Inferior parietal cortex (tissue), 1 donor: ENCODE data around the gene PCED1B.
"Not testable (repeated sequence)": the region's sequence is repeated elsewhere in the genome, so short reads cannot be mapped to it uniquely, and the experiment has no call there.

ENCODE experiments used
- DNase-seq: peaks from one replicate; pipeline ENCODE4 v3.0.0-alpha.2; 2016; ENCODE audit errors: extremely low spot score

PCED1B gene

GRCh38 chr12:47164724-47165439, 85.5 kb downstream of the PCED1B start:
- no peak for DNase-seq

DNA sequence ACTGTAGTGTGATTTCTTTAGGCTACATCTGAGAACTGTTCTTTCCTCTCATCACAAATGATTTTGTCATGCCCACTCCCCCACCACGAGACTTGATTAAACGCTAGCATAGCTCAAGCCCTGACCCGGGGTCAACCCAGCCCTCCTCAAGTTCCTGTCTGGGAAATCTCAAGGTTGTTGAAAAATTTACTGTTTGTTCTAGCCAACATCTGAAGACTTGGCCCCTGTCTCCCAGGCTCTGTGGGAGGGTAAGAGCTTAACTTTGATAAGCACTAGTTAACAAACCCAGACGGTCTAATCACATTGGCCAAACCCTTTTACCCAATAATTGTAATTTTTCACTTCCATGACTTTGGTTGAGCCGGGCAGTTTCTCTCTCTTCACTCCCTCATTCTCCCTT, 86.5 kb downstream of the PCED1B start:
- DNase-seq: no peak

DNA sequence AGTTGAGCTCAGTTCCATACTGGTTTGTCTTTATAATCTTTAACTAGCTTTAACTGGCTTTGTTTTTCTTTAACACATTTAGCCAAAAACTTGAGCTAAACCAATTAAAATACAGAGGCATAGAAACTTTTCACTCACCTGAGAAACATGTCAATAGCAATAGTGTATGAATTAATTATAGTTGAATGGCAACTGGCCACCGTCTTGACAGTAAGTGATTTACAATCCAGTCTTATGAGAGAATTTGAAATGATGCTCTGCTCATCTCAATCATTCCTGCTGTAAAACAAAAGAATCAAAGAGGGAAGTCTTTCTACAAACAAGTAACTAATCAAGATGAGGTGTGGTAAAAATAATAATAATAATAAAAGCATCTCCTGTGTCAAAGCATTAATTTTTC, 86.9 kb downstream of the PCED1B start:
- DNase-seq: no peak

GRCh38 chr12:47170281-47170680, 90.9 kb downstream of the PCED1B start:
- not testable (repeated sequence) for DNase-seq

- no peak for DNase-seq
Measured at GRCh38 chr12:47178014-47178413, 98.6 kb downstream of the PCED1B start.

DNA sequence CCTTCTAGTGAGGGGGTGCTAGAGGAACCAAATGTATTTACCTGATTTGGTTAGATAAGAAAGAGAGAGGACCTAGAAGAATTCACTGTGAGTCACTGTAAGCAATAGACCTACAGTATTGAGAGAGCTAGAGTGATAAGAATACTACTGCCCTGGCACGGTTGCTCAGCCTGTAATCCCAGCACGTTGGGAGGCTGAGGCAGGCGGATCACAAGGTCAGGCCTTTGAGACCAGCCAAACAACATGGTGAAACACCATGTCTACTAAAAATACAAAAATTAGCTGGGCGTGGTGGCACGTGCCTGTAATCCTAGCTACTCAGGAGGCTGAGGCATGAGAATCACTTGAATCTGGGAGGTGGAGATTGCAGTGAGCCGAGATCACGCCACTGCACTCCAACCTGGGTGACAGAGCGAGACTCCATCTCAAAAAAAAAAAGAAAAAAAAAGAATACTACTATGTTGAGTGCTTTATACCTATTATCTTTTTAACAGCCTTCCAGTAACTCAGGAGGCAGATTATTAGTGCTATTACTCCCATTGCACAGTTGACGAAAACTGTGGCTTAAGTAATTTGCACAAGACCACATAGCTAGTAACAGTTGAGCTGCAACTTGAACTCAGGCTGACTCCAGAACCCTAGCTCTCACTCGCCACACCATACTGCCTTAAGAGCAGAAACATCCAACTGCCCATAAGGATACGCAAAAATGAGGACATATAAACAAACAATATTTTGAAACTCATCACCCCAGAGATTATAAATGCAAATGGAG, 102.9 kb downstream of the PCED1B start:
- not testable (repeated sequence) for DNase-seq

GRCh38 chr12:47184229-47184628, 104.8 kb downstream of the PCED1B start:
- DNase-seq: no peak

GRCh38 chr12:47184813-47185212, 105.4 kb downstream of the PCED1B start:
- DNase-seq: no peak

GRCh38 chr12:47186246-47186645, 106.8 kb downstream of the PCED1B start:
- DNase-seq: no peak

DNA sequence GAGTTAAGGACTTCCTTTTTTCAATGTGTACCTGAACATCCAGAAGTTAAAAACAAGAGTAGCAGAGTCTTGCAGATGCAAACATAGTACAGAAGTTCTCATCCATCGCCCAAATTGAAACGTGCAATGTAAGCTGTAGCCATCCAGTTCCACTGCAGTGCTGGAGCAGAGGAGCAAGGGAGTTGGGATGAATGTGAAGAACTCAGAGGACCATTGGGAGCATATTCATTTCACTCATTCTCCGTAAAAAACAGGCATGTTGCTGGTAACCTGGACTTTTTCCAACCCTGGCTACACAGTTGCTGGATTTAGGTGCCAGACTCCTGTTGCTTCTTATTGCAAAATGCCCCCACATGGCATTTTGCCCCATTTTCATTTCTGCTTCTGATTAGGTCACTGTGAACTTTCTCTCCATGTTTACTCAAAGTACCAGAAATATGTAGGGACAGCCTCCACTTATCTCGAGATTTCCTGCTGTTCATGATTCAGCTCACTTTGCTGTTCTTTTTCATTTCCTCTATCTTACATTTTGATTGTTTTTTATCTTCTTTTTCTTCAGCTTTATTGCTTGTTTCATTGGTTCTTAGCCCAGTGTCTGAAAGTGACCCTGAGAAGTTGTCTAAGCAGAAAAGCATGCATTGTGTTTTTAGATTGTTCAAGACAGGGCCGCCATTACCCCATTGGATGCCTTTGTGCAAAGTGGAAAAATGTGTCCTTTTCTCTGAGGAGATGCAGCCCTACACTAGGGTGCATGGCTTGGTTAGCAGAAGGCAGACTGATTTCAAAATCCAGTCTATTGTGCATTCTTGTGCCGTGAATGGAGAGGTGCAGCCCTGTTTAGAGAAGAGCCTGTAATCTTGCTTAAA, 109.4 kb downstream of the PCED1B start:
- DNase-seq: no peak

DNA sequence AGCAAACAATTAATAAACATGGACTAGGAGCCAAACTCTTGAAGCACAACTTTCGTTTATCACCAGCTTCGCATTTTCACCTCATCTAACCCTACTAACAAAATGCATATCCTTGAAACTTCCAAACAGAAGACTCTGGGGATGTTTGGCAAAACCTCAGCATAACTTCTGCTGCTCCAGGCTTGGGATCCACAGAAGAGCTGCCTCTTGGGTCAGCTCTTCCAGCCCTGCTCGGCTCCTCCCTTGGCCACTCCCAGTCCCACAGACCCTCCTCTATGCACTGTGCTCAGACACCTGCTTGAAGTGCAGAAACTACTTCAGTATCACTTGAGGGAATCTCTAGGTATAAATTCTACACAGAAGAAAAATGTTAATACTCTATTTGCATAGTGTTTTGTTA, 110.3 kb downstream of the PCED1B start:
- no peak for DNase-seq

DNA sequence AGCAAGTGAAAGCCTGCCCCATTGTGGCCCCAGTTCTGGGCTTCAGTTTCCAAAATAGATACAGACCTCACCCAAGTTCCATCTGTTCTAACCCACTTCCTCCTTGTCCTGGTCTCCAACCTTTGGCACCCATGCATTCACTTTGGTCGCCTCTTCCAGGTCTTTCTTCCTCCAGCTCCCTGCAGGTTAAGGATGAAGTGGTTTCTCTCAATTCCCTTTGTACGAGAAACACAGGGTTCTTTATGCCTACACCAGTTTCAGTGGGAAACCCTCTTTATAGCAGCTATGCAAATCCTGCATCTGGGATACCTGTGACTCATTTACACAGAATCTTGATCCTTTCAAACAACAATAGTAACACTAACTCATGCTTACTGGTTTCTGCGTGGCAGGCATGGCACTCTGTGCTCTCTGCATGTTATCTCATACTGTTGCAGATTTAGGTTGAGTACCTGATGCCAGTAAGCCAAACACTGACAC, 110.9 kb downstream of the PCED1B start:
- no peak for DNase-seq

GRCh38 chr12:47190905-47191304, 111.5 kb downstream of the PCED1B start:
- DNase-seq: no peak

DNA sequence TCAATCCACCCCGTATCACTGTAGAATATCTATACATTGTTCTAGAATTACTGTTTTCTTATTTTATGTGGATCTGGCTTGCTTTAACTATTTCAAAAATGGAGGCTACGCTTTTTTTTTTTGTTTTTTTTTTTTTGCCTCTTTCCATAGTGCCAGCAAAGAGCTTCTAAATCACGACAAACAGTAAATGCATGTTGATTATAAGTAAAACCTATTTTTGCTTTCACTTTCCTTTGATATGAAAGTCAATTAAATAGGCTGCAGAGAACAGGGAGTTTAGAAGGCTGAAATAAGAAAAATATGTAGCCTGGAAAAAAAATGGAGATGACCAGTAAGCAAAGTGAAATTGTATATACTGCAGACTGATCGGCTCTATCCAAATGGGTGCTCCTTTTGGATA, 112.6 kb downstream of the PCED1B start:
- DNase-seq: no peak

DNA sequence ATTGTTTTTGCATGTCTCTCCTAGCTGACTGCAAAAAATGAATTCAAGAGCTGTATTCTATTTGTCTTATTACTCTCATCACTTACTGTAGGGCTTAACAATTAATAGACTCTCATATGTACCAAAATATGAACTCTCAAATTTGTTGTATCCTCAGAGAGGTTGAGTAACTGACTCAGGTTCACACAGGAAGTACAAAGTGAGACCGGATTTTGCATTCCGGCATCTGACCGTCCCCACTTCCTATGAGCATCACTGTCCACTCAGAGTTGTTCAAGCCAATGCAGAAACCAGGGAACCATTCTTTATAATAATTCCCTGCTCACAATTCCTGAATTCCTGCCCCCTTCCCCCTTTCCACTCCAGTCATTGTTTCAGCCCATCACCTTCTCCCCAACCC, 113.6 kb downstream of the PCED1B start:
- no peak for DNase-seq

- DNase-seq: no peak
Measured at GRCh38 chr12:47194501-47194900, 115.1 kb downstream of the PCED1B start.

DNA sequence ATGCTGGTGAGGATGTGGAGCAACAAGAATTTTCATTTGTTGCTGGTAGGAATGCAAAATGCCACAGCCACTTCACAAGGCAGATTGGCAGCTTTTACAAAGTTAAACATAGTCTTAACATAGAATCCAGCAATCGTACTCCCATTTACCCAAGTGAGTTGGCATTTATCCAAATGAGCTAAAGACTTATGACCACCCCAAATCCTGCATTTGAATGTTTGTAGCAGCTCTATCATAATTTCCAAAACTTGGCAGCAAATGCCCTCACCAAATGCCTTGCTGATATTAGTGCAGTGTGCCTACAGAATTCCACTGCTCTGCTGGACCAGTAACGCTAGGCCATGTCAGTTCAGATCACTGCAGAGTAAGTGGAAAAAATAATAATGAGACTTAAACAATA, 121.0 kb downstream of the PCED1B start:
- no peak for DNase-seq

- not testable (repeated sequence) for DNase-seq
Measured at GRCh38 chr12:47201190-47201589, 121.8 kb downstream of the PCED1B start.

GRCh38 chr12:47202176-47202575, 122.8 kb downstream of the PCED1B start:
- no peak for DNase-seq

DNA sequence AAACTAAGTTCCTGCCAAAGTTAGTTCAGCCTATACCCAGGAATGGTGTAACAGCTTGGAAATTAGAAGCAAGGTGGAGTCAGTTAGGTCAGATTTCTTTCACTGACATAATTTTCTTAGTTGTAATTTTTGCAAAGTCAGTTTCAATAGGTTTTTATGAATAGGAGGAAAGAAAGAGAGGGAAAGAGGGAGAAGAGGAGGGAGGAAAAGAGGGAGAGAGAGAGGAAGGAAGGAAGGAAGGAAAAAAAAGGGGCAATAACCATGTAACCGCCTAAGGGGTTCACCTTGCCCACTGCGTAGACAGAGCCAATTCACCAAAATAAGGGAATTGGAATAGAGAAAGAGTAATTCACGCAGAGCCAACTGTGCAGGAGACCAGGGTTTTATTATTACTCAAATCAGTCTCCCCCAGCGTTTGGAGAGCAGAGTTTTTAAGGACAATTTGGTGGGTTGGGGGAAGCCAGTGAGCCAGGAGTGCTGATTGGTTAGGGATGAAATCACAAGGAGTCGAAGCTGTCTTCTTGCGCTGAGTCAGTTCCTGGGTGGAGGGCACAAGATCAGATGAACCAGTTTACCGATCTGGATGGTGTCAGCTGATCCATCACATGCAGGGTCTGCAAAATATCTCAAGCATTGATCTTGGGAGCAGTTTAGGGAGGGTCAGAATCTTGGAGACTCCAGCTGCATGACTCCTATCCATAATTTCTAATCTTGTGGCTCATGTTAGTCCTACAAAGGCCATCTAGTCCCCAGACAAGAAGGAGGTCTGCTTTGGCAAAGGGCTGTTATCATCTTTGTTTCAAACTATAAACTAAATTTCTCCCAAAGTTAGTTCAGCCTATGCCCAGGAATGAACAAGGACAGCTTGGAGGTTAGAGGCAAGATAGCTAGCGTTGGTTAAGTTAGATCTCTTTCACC, 126.4 kb downstream of the PCED1B start:
- DNase-seq: no peak
